22Rv1 (cell line): ENCODE results near the gene LPIN3.

Experiments
- CTCF ChIP-seq: fragments of 450-650 bp; IDR thresholded peaks from 2 replicates; pipeline ENCODE4 v1.5.1; 2017; ENCODE audit warnings: mild to moderate bottlenecking
- ZFX ChIP-seq: fragments of 450-650 bp; IDR thresholded peaks from 2 replicates; pipeline ENCODE4 v1.6.1; 2017; ENCODE audit warnings: antibody characterized with exemption, borderline replicate concordance

GRCh38 chr20:41361757-41362747, 21.4 kb downstream of the LPIN3 start:
- TF ChIP-seq CTCF, result no peak
- no peak for TF ChIP-seq ZFX
